Astrocyte (in vitro differentiated cells and primary cell): ENCODE data around the gene SERPINI1. TPM values are rescaled to one million over a fixed set of nuclear protein-coding genes. Genes with fewer than 3 reads are reported as not detected.

Experiments used
- DNase-seq: peaks from one replicate; pipeline ENCODE4 v3.0.0-alpha.2; 2010; ENCODE audit warnings: low read depth
- FAIRE-seq: peaks from 2 replicates; lab custom pipeline; 2011; peaks lifted over from hg19 to GRCh38; lab: Jason Lieb, UNC
- H2AFZ ChIP-seq: 2 replicates; pipeline ENCODE4 v1.6.0; 2012; ENCODE audit warnings: low read depth, low read length, inconsistent platforms
- H3K27ac ChIP-seq: 2 replicates; pipeline ENCODE4 v1.5.1; 2011; ENCODE audit warnings: low read depth, low read length, inconsistent platforms
- H3K27me3 ChIP-seq: 2 replicates; pipeline ENCODE4 v1.6.0; 2011; ENCODE audit warnings: low read length, inconsistent platforms; ENCODE audit not compliant: insufficient read depth
- H3K36me3 ChIP-seq: 2 replicates; pipeline ENCODE4 v1.5.1; 2011; ENCODE audit warnings: low read length, inconsistent platforms; ENCODE audit not compliant: insufficient read depth
- H3K4me1 ChIP-seq: 2 replicates; pipeline ENCODE4 v1.5.1; 2011; ENCODE audit warnings: low read length, inconsistent platforms; ENCODE audit not compliant: insufficient read depth
- H3K4me2 ChIP-seq: 2 replicates; pipeline ENCODE4 v1.6.0; 2012; ENCODE audit warnings: low read length, inconsistent platforms
- H3K4me3 ChIP-seq: 2 replicates; pipeline ENCODE4 v1.5.1; 2011; ENCODE audit warnings: low read depth, mild to moderate bottlenecking, low read length, inconsistent platforms; ENCODE audit not compliant: insufficient read depth
- H3K79me2 ChIP-seq: 2 replicates; pipeline ENCODE4 v1.6.0; 2012; ENCODE audit warnings: mild to moderate bottlenecking, low read length, inconsistent platforms; ENCODE audit not compliant: insufficient read depth
- H3K9ac ChIP-seq: 2 replicates; pipeline ENCODE4 v1.6.0; 2012; ENCODE audit warnings: mild to moderate bottlenecking, low read length, inconsistent platforms
- H3K9me3 ChIP-seq: 2 replicates; pipeline ENCODE4 v1.5.1; 2012; ENCODE audit warnings: low read depth, mild to moderate bottlenecking, low read length, inconsistent platforms; ENCODE audit not compliant: insufficient read depth
- H4K20me1 ChIP-seq: 2 replicates; pipeline ENCODE4 v1.6.0; 2012; ENCODE audit warnings: low read length, inconsistent platforms; ENCODE audit not compliant: insufficient read depth
- H3K27ac Mint-ChIP-seq: one replicate; pipeline ENCODE4 v1.8.0; 2021; ENCODE audit warnings: mild to moderate bottlenecking, mixed read lengths; ENCODE audit not compliant: unreplicated experiment
- H3K27me3 Mint-ChIP-seq: one replicate; pipeline ENCODE4 v1.8.0; 2021; ENCODE audit warnings: low read depth, mixed read lengths; ENCODE audit not compliant: unreplicated experiment
- H3K36me3 Mint-ChIP-seq: one replicate; pipeline ENCODE4 v1.8.0; 2021; ENCODE audit warnings: low read depth, mixed read lengths; ENCODE audit not compliant: unreplicated experiment
- H3K4me1 Mint-ChIP-seq: one replicate; pipeline ENCODE4 v1.8.0; 2021; ENCODE audit warnings: low read depth, mixed read lengths; ENCODE audit not compliant: unreplicated experiment
- H3K4me3 Mint-ChIP-seq: one replicate; pipeline ENCODE4 v1.8.0; 2021; ENCODE audit warnings: mild to moderate bottlenecking, moderate library complexity, mixed read lengths; ENCODE audit not compliant: unreplicated experiment
- H3K9me3 Mint-ChIP-seq: one replicate; pipeline ENCODE4 v1.8.0; 2021; ENCODE audit warnings: mild to moderate bottlenecking, mixed read lengths; ENCODE audit not compliant: unreplicated experiment
- CTCF ChIP-seq: IDR thresholded peaks from 2 replicates; pipeline ENCODE4 v1.5.1; 2011; ENCODE audit warnings: low read depth, mild to moderate bottlenecking, inconsistent platforms, low read length, moderate library complexity; ENCODE audit not compliant: insufficient read depth
- EZH2 ChIP-seq: IDR thresholded peaks from 2 replicates; pipeline ENCODE4 v1.6.1; 2012; ENCODE audit warnings: mild to moderate bottlenecking, low read length, inconsistent platforms; ENCODE audit not compliant: insufficient read depth
- total RNA-seq: library from RNA; stranded (reverse); gene quantifications from 2 replicates; pipeline ENCODE4 v1.2.1, GENCODE V29; 2021

Gene SERPINI1
- total RNA-seq, 1 donor from 2014 or later = 34.4 TPM

- DNase-seq (no peak), FAIRE-seq (no peak)
- Mint-ChIP-seq H3K4me1 (peaks cover 14% of the 10 kb centered on the region), H3K27ac (no peak overlapping the region), H3K4me3 (no peak overlapping the region), H3K9me3 (peaks cover 3% of the 10 kb centered on the region), H3K27me3 (no peaks in the 10 kb centered on the region), H3K36me3 (peaks cover 16% of the 10 kb centered on the region)
- no peak for TF ChIP-seq EZH2
- TF ChIP-seq CTCF = no peak
- Histone ChIP-seq H2AFZ (no peak overlapping the region), H3K9ac (no peak overlapping the region), H3K27me3 (no peaks in the 10 kb centered on the region), H4K20me1 (peaks cover 71% of the 10 kb centered on the region), H3K4me1 (no peaks in the 10 kb centered on the region), H3K9me3 (no peaks in the 10 kb centered on the region), H3K36me3 (no peaks in the 10 kb centered on the region), H3K4me2 (no peak overlapping the region), H3K79me2 (peaks cover 76% of the 10 kb centered on the region), H3K4me3 (no peak overlapping the region), H3K27ac (no peak overlapping the region)
Observed at GRCh38 chr3:167711439-167711838, 24.1 kb upstream of the SERPINI1 start.

- no peak for TF ChIP-seq EZH2
- no peak for TF ChIP-seq CTCF
- Histone ChIP-seq H3K9ac (no peak overlapping the region), H2AFZ (no peak overlapping the region), H3K9me3 (no peaks in the 10 kb centered on the region), H3K4me1 (no peaks in the 10 kb centered on the region), H3K27ac (no peak overlapping the region), H3K4me2 (no peak overlapping the region), H3K27me3 (no peaks in the 10 kb centered on the region), H3K36me3 (no peaks in the 10 kb centered on the region), H3K79me2 (peaks cover 81% of the 10 kb centered on the region), H3K4me3 (no peak overlapping the region), H4K20me1 (peaks cover 72% of the 10 kb centered on the region)
- peaks cover 14% of the 10 kb centered on the region for H3K4me1 Mint-ChIP-seq
- no peak for DNase-seq
- H3K36me3 Mint-ChIP-seq = peaks cover 16% of the 10 kb centered on the region
- H3K27ac Mint-ChIP-seq = no peak overlapping the region
- H3K4me3 Mint-ChIP-seq = no peak overlapping the region
- H3K9me3 Mint-ChIP-seq = peaks cover 3% of the 10 kb centered on the region
- no peaks in the 10 kb centered on the region for H3K27me3 Mint-ChIP-seq
- no peak for FAIRE-seq
Observed at GRCh38 chr3:167712445-167712844, 23.1 kb upstream of the SERPINI1 start.

GRCh38 chr3:167714871-167715270 lies 20.6 kb upstream of the SERPINI1 start:
- Mint-ChIP-seq H3K4me3 (no peak overlapping the region), H3K9me3 (peaks cover 3% of the 10 kb centered on the region), H3K4me1 (peaks cover 14% of the 10 kb centered on the region), H3K27me3 (no peaks in the 10 kb centered on the region), H3K36me3 (peaks cover 15% of the 10 kb centered on the region), H3K27ac (no peak overlapping the region)
- no peaks in the 10 kb centered on the region for H3K4me1 ChIP-seq
- no peak overlapping the region for H3K4me2 ChIP-seq
- H3K9me3 ChIP-seq = no peaks in the 10 kb centered on the region
- H2AFZ ChIP-seq = no peak overlapping the region
- H3K9ac ChIP-seq = no peak overlapping the region
- H3K36me3 ChIP-seq = peaks cover 12% of the 10 kb centered on the region
- no peaks in the 10 kb centered on the region for H3K27me3 ChIP-seq
- DNase-seq (no peak), FAIRE-seq (no peak)
- no peak overlapping the region for H3K27ac ChIP-seq
- peaks cover 59% of the 10 kb centered on the region for H4K20me1 ChIP-seq
- H3K4me3 ChIP-seq = no peak overlapping the region
- peaks cover 75% of the 10 kb centered on the region for H3K79me2 ChIP-seq
- TF ChIP-seq CTCF = no peak
- no peak for TF ChIP-seq EZH2
